Esophagus (tissue), 2 donors: ENCODE measurements around the gene SASH1. TPM values are rescaled to one million over a fixed set of nuclear protein-coding genes. Genes with fewer than 3 reads are reported as not detected.
"Not testable (repeated sequence)": the region's sequence is repeated elsewhere in the genome, so short reads cannot be mapped to it uniquely, and the experiment has no call there.

Source experiments
- H3K27ac ChIP-seq, 2 donors: one replicate each; pipeline ENCODE4 v1.5.1; 2013; ENCODE audit warnings: low read depth in 2 of 2, mild to moderate bottlenecking in 2 of 2, inconsistent platforms in 1 of 2, low read length in 1 of 2, moderate library complexity in 1 of 2
- H3K27me3 ChIP-seq, 2 donors: one replicate each; pipeline ENCODE4 v1.6.1; 2013; ENCODE audit warnings: low read length in 2 of 2, control low read depth in 1 of 2, mild to moderate bottlenecking in 1 of 2; ENCODE audit not compliant: insufficient read depth in 2 of 2, control insufficient read depth in 1 of 2
- H3K36me3 ChIP-seq, 2 donors: one replicate each; pipeline ENCODE4 v1.6.1; 2013; ENCODE audit warnings: low read length in 1 of 2; ENCODE audit not compliant: control insufficient read depth in 2 of 2, insufficient read depth in 2 of 2
- H3K4me1 ChIP-seq, 2 donors: one replicate each; pipeline ENCODE4 v1.6.1; 2013; ENCODE audit warnings: low read length in 1 of 2; ENCODE audit not compliant: control insufficient read depth in 2 of 2, insufficient read depth in 2 of 2
- H3K4me3 ChIP-seq, 2 donors: one replicate each; pipeline ENCODE4 v1.5.1; 2013; ENCODE audit warnings: low read length in 2 of 2, mild to moderate bottlenecking in 2 of 2, low read depth in 1 of 2, moderate library complexity in 1 of 2
- H3K9me3 ChIP-seq, 2 donors: one replicate each; pipeline ENCODE4 v1.6.1; 2013; ENCODE audit warnings: mild to moderate bottlenecking in 2 of 2, low read depth in 1 of 2, low read length in 1 of 2, moderate library complexity in 1 of 2; ENCODE audit not compliant: control insufficient read depth in 2 of 2, insufficient read depth in 1 of 2
- WGBS, 2 donors: extraction: QIAGEN DNeasy Blood & Tissue Kit; methylation state at CpG; one replicate each; pipeline ENCODE4 v1.1.7; 2013; 5-methylcytosine and 5-hydroxymethylcytosine counted together
- polyA plus RNA-seq, 2 donors: library from polyadenylated mRNA; stranded (reverse); fragments of 200-250 nt; gene quantifications; one replicate each; pipeline ENCODE4 v1.2.3, GENCODE V29; 2013
- donor health status: healthy with polysubstance abuse.
- donor health status: Bipolar disorder and iron deficiency.

The SASH1 gene
- polyA plus RNA-seq, 2 donors, result 29.6 to 59.0 TPM

- Histone ChIP-seq H3K4me1 (peaks cover 0 to 9% of the 10 kb centered on the region in 2 donors), H3K27me3 (no peaks in the 10 kb centered on the region), H3K4me3 (no peak overlapping the region), H3K9me3 (no peaks in the 10 kb centered on the region), H3K27ac (peak overlapping the region in 1 of 2 donors; percentile 24), H3K36me3 (peaks cover 0 to 7% of the 10 kb centered on the region in 2 donors)
- 90 to 92% methylated on average over 11 of the region's 11 CpGs for WGBS, 2 donors
Observed at GRCh38 chr6:148379966-148380713, 37.5 kb downstream of the SASH1 start.

- not testable (repeated sequence) for H3K4me1 ChIP-seq, H3K36me3 ChIP-seq, H3K27me3 ChIP-seq, H3K4me3 ChIP-seq, H3K9me3 ChIP-seq
- 90 to 95% methylated on average over 9 of the region's 9 CpGs for WGBS, 2 donors
- peak overlapping the region in 1 of 2 donors; percentile 54 for H3K27ac ChIP-seq
Observed at GRCh38 chr6:148382051-148382450, 39.4 kb downstream of the SASH1 start.

- 87 to 91% methylated on average over 9 of the region's 9 CpGs for WGBS, 2 donors
- Histone ChIP-seq H3K4me3 (no peak overlapping the region), H3K27ac (peak overlapping the region in 1 of 2 donors; percentile 1)
Observed at GRCh38 chr6:148382861-148383260, 40.2 kb downstream of the SASH1 start.

GRCh38 chr6:148383658-148384368 is 41.2 kb downstream of the SASH1 start:
- H3K27me3 ChIP-seq, result no peaks in the 10 kb centered on the region
- peaks cover 0 to 6% of the 10 kb centered on the region in 2 donors for H3K4me1 ChIP-seq
- no peak overlapping the region for H3K27ac ChIP-seq
- H3K9me3 ChIP-seq, result no peaks in the 10 kb centered on the region
- H3K36me3 ChIP-seq, result peaks cover 0 to 5% of the 10 kb centered on the region in 2 donors
- WGBS, 2 donors, result 81 to 83% methylated on average over 10 of the region's 10 CpGs
- no peak overlapping the region for H3K4me3 ChIP-seq

More at GRCh38 chr6:148382861-148383260, 40.2 kb downstream of the SASH1 start:
- H3K36me3 ChIP-seq, result peaks cover 0 to 5% of the 10 kb centered on the region in 2 donors
- peaks cover 0 to 6% of the 10 kb centered on the region in 2 donors for H3K4me1 ChIP-seq
- no peaks in the 10 kb centered on the region for H3K27me3 ChIP-seq
- no peaks in the 10 kb centered on the region for H3K9me3 ChIP-seq

- Histone ChIP-seq H3K27ac (no peak overlapping the region), H3K36me3 (peaks cover 0 to 5% of the 10 kb centered on the region in 2 donors), H3K27me3 (no peaks in the 10 kb centered on the region), H3K4me3 (no peak overlapping the region), H3K9me3 (no peaks in the 10 kb centered on the region), H3K4me1 (peaks cover 2 to 8% of the 10 kb centered on the region in 2 donors)
- 67 to 69% methylated on average over 2 of the region's 2 CpGs for WGBS, 2 donors
Observed at GRCh38 chr6:148385379-148385778, 42.7 kb downstream of the SASH1 start.

GRCh38 chr6:148388521-148388920 is 45.9 kb downstream of the SASH1 start:
- Histone ChIP-seq H3K27me3 (no peaks in the 10 kb centered on the region), H3K4me3 (no peak overlapping the region), H3K27ac (no peak overlapping the region), H3K36me3 (no peaks in the 10 kb centered on the region), H3K9me3 (no peaks in the 10 kb centered on the region), H3K4me1 (peaks cover 2 to 5% of the 10 kb centered on the region in 2 donors)
- 74 to 85% methylated on average over 5 of the region's 5 CpGs for WGBS, 2 donors

- H3K27ac ChIP-seq, result no peak overlapping the region
- H3K4me3 ChIP-seq, result no peak overlapping the region
- no peaks in the 10 kb centered on the region for H3K27me3 ChIP-seq
- peaks cover 2 to 5% of the 10 kb centered on the region in 2 donors for H3K4me1 ChIP-seq
- 82 to 86% methylated on average over 9 of the region's 9 CpGs for WGBS, 2 donors
- H3K9me3 ChIP-seq, result no peaks in the 10 kb centered on the region
- H3K36me3 ChIP-seq, result no peaks in the 10 kb centered on the region
Observed at GRCh38 chr6:148389086-148389485, 46.4 kb downstream of the SASH1 start.

- H3K4me1 ChIP-seq, result peaks cover 2 to 5% of the 10 kb centered on the region in 2 donors
- no peaks in the 10 kb centered on the region for H3K36me3 ChIP-seq
- WGBS, 2 donors, result 96 to 97% methylated on average over 12 of the region's 12 CpGs
- peak overlapping the region in 1 of 2 donors; percentile 40 for H3K27ac ChIP-seq
- H3K27me3 ChIP-seq, result no peaks in the 10 kb centered on the region
- H3K9me3 ChIP-seq, result no peaks in the 10 kb centered on the region
- H3K4me3 ChIP-seq, result no peak overlapping the region
Observed at GRCh38 chr6:148389917-148390316, 47.3 kb downstream of the SASH1 start.

- not testable (repeated sequence) for H3K27me3 ChIP-seq, H3K9me3 ChIP-seq, H3K4me1 ChIP-seq, H3K4me3 ChIP-seq, H3K36me3 ChIP-seq
- peak overlapping the region in 1 of 2 donors; percentile 34 for H3K27ac ChIP-seq
- 93 to 95% methylated on average over 8 of the region's 8 CpGs for WGBS, 2 donors
Observed at GRCh38 chr6:148392127-148392526, 49.5 kb downstream of the SASH1 start.
